K562 treated with DMSO at 1 percent for 4 hours (cell line): ENCODE measurements around the gene ANKRD30A. TPM values are rescaled to one million over a fixed set of nuclear protein-coding genes. Genes with fewer than 3 reads are reported as not detected.

ENCODE experiments used
- total RNA-seq: library from RNA; unstranded; fragments of 300-600 nt; gene quantifications from 2 replicates; pipeline ENCODE4 v1.2.3, GENCODE V29; 2022; ENCODE audit not compliant: insufficient read depth

ANKRD30A gene, protein sequence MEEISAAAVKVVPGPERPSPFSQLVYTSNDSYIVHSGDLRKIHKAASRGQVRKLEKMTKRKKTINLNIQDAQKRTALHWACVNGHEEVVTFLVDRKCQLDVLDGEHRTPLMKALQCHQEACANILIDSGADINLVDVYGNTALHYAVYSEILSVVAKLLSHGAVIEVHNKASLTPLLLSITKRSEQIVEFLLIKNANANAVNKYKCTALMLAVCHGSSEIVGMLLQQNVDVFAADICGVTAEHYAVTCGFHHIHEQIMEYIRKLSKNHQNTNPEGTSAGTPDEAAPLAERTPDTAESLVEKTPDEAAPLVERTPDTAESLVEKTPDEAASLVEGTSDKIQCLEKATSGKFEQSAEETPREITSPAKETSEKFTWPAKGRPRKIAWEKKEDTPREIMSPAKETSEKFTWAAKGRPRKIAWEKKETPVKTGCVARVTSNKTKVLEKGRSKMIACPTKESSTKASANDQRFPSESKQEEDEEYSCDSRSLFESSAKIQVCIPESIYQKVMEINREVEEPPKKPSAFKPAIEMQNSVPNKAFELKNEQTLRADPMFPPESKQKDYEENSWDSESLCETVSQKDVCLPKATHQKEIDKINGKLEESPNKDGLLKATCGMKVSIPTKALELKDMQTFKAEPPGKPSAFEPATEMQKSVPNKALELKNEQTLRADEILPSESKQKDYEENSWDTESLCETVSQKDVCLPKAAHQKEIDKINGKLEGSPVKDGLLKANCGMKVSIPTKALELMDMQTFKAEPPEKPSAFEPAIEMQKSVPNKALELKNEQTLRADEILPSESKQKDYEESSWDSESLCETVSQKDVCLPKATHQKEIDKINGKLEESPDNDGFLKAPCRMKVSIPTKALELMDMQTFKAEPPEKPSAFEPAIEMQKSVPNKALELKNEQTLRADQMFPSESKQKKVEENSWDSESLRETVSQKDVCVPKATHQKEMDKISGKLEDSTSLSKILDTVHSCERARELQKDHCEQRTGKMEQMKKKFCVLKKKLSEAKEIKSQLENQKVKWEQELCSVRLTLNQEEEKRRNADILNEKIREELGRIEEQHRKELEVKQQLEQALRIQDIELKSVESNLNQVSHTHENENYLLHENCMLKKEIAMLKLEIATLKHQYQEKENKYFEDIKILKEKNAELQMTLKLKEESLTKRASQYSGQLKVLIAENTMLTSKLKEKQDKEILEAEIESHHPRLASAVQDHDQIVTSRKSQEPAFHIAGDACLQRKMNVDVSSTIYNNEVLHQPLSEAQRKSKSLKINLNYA (N-terminal part only)
- total RNA-seq, result not detected in 2 replicates

GRCh38 chr10:37125191-37125732 is at the start of gene ANKRD30A:
ANKRD30A (plus strand) TSS chr10:37125598; CDS start chr10:37125788, 190 bp downstream.

